Lower leg skin (tissue), 4 donors: ENCODE results near the gene GPD2. TPM values are rescaled to one million over a fixed set of nuclear protein-coding genes. Genes with fewer than 3 reads are reported as not detected.

Experiments
- DNase-seq, 2 donors: peaks; one replicate each; pipeline ENCODE4 v3.0.0-alpha.2; 2019; ENCODE audit warnings: low spot score in 2 of 2
- H3K4me3 ChIP-seq: fragments of 200-600 bp; sonication (generic); 2 replicates; pipeline ENCODE4 v1.5.1; 2017; ENCODE audit warnings: mild to moderate bottlenecking, low read depth; ENCODE audit not compliant: poor library complexity, severe bottlenecking
- POLR2A ChIP-seq, 2 donors: fragments of 450-650 bp; IDR thresholded peaks; one replicate each; pipeline ENCODE4 v1.6.1; 2016 to 2017; ENCODE audit warnings: antibody characterized with exemption in 2 of 2, mild to moderate bottlenecking in 1 of 2, moderate library complexity in 1 of 2
- WGBS, 2 donors: methylation state at CpG; one replicate each; pipeline ENCODE4 v1.1.5; 2018; 5-methylcytosine and 5-hydroxymethylcytosine counted together
- intact Hi-C: fragments of 100-400 bp; cut with DNase I; formaldehyde crosslinking; loops from one replicate; pipeline ENCODE4 v1.15.0; 2023; ENCODE audit warnings: low total_unique reads
- total RNA-seq, 4 donors: library from RNA; depleted of rRNA; stranded (reverse); fragments of >200 nt; gene quantifications; one replicate each; pipeline ENCODE4 v1.1.0, GENCODE V29; 2016
- TF ChIP-seq, protein P1 (sequence below), 3 donors: fragments of 450-650 bp; IDR thresholded peaks; one replicate each; pipeline ENCODE4 v1.5.1; 2016; ENCODE audit warnings: antibody characterized with exemption in 3 of 3, mild to moderate bottlenecking in 3 of 3, moderate library complexity in 2 of 3

GPD2 gene
- total RNA-seq, 4 donors from 2014 or later: 50.0 to 83.5 (median 64.6) TPM

DNA sequence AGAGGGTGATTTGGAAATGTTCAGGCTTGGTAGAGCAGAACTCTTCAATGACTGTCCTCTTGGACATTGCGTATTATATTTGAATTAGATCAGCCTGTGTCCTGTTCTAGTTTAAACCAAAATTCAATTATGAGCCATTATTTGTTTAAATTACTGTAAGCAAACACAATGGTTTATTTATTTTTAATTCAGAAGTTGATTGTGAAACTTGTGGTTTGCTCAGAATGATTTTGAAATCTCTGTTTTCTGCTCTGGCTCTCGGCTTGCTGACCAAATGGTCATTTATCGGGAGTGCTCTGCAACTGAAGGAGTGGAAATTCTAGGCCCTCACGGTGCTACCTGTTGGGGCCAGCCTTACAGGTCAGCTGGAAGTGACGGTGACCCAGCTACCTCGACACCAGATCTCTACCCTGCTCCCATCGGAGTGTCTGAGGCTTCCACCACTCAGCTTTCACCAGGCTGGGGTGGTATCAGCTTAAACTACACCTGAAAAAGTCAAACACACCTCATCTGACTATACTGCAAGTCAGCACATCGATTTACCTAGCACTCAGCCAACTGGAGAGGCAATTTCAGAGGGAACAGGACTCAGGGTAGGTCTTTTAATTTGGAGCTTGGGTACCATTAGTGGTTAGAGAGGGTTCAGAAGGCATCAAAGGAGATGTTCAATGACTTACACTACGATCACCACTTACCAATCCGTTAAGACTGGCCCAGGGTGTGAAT lies 36.8 kb upstream of the GPD2 start:
- intact Hi-C loops: no loop called here
- TF ChIP-seq, protein P1, sequence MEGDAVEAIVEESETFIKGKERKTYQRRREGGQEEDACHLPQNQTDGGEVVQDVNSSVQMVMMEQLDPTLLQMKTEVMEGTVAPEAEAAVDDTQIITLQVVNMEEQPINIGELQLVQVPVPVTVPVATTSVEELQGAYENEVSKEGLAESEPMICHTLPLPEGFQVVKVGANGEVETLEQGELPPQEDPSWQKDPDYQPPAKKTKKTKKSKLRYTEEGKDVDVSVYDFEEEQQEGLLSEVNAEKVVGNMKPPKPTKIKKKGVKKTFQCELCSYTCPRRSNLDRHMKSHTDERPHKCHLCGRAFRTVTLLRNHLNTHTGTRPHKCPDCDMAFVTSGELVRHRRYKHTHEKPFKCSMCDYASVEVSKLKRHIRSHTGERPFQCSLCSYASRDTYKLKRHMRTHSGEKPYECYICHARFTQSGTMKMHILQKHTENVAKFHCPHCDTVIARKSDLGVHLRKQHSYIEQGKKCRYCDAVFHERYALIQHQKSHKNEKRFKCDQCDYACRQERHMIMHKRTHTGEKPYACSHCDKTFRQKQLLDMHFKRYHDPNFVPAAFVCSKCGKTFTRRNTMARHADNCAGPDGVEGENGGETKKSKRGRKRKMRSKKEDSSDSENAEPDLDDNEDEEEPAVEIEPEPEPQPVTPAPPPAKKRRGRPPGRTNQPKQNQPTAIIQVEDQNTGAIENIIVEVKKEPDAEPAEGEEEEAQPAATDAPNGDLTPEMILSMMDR (IDR thresholded peaks at IDR 0.05): no peak
- TF ChIP-seq POLR2A (IDR thresholded peaks at IDR 0.05): no peak
- WGBS, 2 donors: 65 to 67% methylated on average over 10 of the region's 10 CpGs
- DNase-seq: no peak
- H3K4me3 ChIP-seq: no peak overlapping the region

DNA sequence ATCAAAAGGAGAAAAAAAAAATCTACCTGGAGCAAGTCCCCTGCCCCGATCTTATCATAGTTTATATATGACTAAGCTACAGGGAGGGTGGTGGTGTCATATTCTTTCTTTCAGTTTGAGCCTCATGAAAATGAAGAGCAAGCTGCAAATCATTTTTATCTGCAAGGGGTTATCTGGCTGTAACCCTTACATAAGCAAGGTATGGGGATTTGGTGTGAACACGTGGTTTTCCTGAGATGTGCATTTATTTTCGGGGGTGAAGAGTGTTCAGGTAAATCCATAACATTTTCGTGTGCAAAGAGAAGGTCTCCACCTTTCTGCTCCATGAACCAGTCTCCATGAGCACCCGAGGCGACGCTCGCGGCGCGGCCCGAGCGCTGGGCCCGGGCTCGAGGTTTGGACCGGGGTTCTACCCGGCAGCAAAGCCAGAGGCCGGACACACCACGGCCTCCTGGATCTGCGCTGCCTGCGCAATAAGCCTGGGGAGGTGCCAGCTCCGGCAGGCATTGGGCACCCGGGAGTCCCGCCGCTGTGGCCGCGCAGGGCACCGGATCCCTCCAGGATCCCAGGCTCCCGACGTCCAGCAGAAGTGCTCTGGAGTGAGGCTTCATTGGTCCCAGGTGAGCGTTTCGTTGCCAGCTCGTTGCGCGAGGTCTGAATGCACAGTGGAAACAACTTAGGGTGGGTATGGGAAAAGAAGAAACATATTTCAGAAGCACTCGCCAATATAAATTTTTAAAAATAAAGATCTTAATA lies 36.1 kb upstream of the GPD2 start:
- DNase-seq: peak; percentile 63 to 94
- 0 to 1% methylated on average over 23 to 35 of the region's 36 CpGs for WGBS, 2 donors
- TF ChIP-seq, protein P1 (IDR thresholded peaks at IDR 0.05): no peak
- TF ChIP-seq POLR2A (IDR thresholded peaks at IDR 0.05): no peak
- peak overlapping the region; percentile 58 for H3K4me3 ChIP-seq
- intact Hi-C loops: loop anchor here (10.0 kb wide), 1 partner anchor 685 kb away; no protein-coding TSS in a partner anchor

DNA sequence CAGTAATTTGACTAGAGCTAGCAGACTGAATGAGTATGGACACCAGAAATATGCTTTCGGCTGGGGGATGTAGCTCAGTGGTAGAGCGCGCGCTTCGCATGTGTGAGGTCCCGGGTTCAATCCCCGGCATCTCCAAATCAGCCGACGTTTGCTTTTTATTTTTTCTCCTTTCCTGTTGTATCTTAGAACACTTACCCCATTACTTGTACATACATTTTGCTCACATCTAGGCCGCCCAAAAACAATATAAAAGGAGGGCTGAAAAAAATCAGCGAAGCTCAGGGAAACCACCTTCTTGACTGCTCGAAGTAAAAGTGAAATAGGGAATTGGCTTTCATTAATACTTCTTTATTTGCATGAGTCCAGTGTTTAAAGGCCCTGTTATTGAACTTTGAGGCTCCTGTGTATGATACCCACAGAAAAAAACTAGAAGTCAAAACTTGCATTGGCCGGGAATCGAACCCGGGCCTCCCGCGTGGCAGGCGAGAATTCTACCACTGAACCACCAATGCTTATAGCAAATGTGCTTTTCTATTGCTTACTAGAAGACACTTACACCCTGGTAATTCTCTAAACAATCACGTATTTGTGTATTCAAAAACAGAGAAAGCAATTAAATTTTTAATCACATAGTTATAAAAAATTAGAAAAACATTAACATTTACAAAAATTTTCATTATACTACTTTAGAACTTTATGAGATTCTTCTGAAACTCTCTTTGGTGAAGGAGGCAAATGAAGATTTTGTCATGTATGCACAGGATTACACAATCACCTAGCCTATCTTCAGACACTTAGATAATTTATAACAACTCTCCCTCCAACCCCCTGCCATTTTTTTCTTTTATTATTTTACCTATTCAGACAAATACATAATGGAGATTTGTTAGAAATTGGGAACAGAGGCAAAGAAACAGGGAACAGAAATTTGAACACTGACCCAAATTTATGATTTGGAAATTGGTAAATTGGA lies 35.2 kb upstream of the GPD2 start:
- peak; percentile 82 to 93 for DNase-seq
- intact Hi-C loops: loop anchor here (10.0 kb wide), 1 partner anchor 686 kb away; no protein-coding TSS in a partner anchor
- 0% methylated on average over 19 of the region's 19 CpGs for WGBS, 2 donors
- H3K4me3 ChIP-seq: peak overlapping the region; percentile 58
- TF ChIP-seq, protein P1 (IDR thresholded peaks at IDR 0.05): no peak
- TF ChIP-seq POLR2A (IDR thresholded peaks at IDR 0.05): no peak

DNA sequence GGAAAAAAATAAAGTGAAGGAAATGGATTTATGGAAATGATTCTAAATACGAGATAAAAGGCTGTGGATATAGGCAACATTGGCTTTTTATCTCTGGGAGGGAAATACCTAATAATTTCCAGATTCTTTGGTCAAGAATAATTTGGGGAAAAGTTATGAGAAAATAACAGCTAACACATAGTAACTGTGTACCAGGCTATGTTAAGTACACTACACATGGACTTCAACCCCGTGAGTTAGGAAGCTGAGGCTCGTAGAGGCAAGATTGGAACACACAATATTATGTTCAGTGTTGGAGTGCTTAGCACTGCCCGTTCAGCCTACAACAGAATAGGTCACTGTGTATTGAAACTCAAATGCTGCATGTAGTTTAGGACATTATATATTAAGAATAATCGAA lies 34.3 kb upstream of the GPD2 start:
- no peak for TF ChIP-seq POLR2A (IDR thresholded peaks at IDR 0.05)
- TF ChIP-seq, protein P1 (IDR thresholded peaks at IDR 0.05): no peak
- intact Hi-C loops: loop anchor here (10.0 kb wide), 1 partner anchor 687 kb away; no protein-coding TSS in a partner anchor
- DNase-seq: no peak
- WGBS, 2 donors: 80 to 81% methylated on average over 5 of the region's 5 CpGs
- H3K4me3 ChIP-seq: no peak overlapping the region

DNA sequence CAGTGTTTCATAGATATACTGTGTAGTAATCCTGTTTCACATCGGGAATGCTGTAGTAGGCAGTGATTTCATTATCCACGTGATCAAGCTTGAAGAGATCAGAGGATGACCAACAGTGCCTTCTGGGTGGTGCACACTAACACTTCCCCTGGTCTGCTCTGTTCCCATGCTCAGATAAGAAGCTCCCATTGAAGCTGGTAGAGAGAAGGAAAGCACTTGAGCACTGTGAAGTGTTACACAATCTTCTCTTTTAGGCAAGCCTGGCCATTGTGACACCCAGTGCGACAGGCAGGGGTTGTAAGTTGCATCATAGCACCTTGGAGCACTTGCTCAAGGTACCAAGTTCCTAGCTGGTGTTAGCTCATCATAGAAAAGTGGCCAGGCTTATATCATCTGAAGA lies 30.6 kb upstream of the GPD2 start:
- peak in 1 of 2 donors; percentile 24 for DNase-seq
- intact Hi-C loops: loop anchor here (10.0 kb wide), 1 partner anchor 691 kb away; no protein-coding TSS in a partner anchor
- no peak overlapping the region for H3K4me3 ChIP-seq
- 57 to 65% methylated on average over 3 of the region's 3 CpGs for WGBS, 2 donors
- no peak for TF ChIP-seq POLR2A (IDR thresholded peaks at IDR 0.05)
- TF ChIP-seq, protein P1 (IDR thresholded peaks at IDR 0.05): no peak
